Activated CD4-positive, alpha-beta T cell treated with anti-CD3 and anti-CD28 coated beads, Interleukin-2, amount 50 U/mL, for 24 hours (primary cell): Measurements from ENCODE around the gene PCK2.

ENCODE experiments used
- DNase-seq, 2 donors: peaks; one replicate each; pipeline ENCODE4 v3.0.0-alpha.2; 2020; ENCODE audit warnings: low read depth in 1 of 2, low spot score in 1 of 2

PCK2 gene

DNA sequence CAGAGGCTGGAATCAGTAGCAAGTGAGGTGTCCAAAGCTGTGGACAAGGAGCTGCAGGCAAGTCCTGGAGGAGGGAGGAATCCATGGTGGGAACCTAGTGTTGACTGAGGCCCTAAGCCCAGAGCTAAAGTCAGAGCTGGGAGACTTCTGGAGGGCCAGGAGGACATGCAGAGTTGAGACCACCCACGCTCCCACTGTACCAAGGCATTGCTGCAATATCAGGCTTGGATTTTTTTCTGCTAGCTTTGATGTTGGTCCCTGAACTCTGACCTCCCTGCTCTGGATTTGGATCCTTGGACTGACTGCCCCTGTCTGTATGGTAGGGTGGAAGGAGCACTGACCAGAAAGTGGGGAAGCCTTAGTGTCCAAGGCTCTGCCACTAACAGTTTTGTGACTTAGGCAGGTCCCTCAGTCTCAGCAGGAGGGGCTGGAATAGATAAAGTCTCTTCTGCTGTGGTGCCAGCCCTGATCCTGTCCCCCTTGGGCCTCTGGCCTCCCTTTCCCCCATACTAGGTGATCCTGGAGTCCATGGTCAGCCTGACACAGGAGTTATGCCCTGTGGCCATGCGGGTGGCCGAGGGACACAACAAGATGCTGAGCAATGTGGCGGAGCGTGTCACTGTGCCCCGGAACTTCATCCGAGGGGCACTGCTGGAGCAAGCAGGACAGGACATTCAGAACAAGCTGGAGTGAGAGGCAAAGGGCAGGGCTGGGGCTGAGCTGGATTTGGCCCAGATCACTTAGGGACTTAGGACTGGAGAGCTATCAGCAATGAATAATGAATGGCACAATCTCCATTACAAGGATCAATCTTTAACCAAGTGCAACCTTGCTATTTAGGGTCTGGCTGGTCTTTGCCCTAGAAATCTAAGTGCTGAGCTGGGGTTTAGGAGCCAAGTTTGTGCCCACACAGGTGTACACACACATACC is 32.9 kb upstream of the PCK2 start:
- no peak for DNase-seq

DNA sequence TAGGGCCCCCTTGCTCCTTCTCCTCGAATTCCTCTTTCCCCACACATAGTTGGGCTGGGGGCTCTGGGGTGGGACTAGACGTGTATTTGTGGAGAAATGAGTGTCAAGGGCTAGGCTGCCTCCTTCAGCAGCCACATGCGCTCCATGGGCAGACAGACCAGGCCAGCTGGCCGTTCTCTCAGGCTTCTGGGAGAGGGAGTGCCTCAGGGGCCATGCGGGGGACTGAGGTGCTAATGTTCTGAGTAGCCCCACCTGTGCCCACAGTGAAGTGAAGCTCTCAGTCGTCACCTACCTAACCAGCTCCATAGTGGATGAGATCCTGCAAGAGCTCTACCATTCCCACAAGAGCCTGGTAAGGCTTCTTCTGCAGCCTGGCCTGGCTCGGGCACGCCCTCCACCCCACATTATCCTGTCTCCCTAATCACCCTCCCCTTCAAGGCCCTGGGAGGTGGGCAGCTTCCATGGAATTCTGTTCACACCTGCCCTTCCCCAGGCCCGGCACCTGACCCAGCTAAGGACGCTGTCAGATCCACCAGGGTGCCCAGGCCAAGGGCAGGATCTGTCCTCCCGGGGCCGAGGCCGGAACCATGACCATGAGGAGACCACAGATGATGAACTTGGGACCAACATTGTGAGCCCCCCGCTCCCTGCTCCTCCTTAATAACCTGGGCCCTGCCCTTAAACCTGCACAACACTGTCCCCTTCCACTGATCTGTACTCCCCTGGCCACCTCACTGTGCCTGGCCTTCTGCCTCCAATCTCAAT is 31.7 kb upstream of the PCK2 start:
- DNase-seq, result no peak

DNA sequence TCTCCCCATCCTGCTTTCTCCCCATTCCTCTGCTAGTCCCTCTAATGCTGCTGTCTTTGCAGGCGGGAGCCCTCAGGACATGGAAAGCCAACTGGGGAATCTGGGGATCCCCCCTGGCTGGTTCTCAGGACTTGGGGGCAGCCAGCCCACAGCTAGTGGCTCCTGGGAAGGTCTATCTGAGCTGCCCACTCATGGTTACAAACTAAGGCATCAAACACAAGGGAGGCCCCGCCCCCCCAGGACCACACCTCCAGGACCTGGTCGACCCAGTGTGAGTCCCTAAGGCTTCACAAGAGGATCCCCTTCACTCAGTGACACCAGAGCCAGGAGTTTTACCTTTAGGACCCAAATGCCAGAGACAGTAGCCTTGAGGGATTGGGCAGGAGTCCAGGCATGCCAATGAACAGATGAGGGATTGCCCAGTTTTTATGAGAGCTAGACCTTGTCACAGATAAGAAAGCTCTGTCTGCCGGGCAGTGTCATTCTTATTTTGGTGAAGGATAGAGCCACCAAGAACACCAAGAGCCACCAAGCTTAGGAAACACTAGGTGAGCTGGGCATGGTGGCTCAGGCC is 30.8 kb upstream of the PCK2 start:
- DNase-seq, result no peak

DNA sequence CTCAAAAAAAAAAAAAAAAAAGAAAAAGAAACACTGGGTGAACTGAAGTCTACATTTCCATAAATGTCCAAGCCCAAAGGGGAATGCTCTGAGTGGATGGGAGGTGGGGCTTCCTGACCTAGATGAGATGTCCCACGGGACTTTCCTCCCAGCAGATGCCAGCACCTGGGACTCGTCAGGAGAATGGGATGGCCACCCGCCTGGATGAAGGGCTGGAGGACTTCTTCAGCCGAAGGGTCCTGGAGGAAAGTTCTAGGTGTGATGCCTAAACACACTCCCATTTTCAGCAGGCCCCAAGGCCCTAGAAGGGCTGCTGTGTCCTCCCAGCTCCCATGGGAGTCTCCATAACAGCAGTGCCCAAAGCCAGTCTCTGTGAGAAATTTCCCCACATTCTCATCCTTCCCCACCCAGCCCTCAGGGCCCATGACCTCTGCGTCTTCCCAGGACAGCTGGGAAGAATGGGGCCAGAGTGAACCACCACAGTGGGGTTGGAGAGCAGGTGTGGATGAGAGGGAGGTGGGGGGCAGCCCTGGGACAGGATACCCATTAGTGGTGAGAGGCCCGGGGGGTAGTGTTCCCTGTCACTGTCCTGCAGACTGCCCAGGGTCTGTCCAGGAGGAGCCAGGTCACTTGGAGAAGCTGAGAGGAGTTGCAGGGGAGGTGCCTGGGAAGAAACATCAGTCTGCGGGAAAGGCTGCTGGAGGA is 29.9 kb upstream of the PCK2 start:
- no peak for DNase-seq

DNA sequence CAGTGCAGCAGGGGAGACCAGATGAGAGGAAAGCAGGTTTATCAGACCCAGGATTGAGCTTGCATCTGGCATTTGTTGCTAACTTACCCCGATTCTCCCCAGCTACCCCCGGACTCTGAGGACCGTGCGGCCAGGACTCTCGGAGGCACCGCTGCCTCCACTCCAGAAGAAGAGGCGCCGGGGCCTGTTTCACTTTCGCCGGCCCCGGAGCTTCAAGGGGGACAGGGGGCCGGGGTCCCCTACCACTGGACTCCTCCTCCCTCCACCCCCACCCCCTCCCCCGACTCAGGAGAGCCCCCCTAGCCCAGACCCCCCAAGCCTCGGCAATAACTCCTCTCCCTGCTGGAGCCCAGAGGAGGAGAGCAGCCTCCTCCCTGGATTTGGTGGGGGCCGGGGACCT is 29.3 kb upstream of the PCK2 start:
- no peak for DNase-seq

DNA sequence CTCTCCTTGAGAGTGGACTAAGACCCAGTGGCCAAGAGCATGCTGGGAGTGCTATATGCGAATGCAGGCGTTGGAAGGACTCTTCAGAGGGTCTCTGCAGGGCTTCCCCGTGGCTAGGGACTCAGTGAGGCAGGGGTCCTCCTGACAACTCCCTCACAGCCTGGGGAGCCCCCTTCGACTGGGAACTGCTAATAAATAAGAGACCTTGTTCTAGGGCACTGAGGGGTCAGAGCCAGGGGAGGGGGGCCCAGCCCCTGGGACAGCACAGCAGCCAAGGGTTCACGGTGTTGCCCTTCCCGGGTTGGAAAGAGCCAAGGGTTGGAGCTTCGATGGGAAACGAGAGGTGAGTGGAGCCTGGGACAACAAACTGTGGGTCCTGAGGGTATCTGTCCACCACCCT is 28.7 kb upstream of the PCK2 start:
- DNase-seq, result no peak

DNA sequence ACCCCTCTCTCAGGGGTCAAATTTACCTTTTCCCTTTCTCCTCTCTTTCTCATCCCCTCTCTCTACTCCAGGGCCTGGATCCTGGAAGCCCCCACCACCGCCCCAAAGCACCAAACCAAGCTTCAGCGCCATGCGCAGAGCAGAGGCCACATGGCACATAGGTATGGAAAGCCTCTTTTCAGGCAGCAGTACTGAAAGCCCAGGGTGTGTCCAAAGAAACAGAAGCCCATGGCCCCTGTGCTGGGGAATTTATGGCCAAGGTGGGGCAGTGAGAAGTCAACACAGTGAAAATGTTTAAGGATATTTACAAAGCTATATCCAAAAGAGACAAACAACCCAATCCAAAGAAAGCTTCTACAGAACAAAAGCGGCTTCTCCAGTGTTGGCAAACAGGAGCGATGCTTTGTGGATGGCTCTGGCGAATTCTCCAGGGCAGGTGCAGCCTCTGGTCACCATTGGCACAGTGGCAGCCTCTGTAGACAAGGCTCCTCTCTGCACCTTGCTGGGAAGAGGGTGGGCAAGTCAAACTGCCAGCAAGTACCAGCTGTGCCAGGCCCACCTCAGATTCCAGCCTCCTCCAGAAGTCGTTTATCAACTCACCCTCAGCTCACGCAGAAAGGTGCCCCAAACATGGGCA is 27.5 kb upstream of the PCK2 start:
- DNase-seq, result no peak

DNA sequence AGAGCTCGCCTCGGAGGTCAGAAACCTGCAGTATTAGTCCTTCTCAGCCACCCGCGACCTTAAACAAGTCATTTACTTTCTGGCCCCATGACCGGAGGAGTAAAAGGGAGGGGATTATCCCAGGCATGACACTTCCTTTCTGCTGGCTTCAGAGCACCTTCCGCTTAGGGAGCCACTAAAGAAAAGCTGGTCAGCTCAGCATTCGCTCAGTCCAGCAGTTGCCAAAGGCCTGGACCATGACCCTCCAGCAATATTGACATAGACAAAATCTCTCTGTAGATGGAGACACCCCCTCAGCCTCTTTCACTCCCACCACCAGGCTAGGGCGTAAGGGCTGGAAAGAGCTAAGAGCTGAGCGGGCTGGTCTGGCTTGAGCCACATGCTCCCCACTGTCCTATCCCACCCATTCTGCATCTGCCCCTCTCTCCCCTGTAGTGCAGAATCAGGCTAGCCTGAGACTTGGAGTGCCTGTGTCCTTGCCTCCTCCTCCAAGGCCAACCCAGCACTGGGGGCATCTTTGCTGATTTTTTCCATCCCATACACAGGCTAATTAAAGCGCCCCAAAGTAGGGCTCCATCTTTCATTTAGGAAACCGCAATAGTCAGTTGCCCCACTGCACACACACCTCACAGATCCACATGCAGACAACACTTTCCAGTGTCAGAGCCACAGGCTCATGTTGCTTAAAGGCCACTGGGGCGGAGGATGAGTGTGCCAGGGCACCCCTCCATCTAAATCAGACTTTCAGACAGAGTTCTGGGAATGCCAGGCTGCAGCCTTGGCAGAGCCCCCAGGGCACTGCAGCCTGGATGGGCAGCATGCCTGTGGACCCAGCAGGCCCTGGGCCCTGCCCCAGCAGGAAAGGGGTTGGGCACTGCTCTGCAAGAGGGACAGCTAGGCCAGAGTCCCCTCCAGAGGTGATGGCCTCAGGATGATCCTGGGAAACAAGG is 26.7 kb upstream of the PCK2 start:
- DNase-seq, result no peak

DNA sequence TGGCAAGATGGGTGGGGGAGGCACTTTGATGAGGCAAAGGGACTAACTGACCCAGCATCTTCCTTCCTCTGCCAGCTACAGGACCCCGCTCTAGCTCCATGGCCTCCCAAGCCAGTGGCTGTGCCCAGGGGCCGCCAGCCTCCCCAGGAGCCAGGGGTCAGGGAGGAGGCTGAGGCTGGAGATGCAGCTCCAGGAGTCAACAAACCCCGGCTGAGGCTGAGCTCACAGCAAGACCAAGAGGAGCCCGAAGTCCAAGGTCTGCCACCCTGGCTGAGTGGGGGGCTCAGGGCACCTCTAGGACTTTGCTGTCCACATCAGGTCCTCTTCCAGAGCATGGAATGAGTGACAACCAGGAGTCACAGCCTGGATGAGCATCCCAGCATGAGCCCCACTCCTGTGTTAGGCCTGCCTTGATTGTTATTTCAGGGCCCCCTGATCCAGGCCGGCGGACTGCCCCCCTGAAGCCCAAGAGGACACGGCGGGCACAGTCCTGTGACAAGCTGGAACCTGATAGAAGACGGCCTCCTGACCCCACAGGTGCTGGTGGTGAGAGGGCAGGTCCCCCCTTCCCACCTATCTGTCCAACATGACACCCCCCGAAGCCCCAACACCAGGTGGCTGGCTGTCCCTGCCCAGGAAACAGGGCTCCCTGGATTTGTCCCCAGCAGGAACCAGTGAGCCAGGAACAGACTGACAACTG is 25.2 kb upstream of the PCK2 start:
- DNase-seq, result no peak

DNA sequence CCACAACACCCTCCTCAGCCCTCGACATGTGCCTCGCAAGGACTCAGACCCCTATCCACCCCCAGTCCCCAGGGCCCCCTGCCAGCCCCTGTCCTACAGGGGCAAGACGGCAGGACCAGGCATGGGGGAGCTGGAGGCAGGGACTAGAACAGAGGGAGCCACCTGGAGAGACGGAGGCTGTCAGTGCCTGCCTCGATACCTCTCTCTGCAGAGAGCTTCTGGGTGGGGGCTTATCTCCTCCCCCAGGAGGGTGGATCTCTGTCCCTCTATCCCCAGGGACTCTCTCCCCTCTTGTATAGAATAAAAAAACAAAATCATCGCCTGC is 24.7 kb upstream of the PCK2 start:
- DNase-seq, result no peak

DNA sequence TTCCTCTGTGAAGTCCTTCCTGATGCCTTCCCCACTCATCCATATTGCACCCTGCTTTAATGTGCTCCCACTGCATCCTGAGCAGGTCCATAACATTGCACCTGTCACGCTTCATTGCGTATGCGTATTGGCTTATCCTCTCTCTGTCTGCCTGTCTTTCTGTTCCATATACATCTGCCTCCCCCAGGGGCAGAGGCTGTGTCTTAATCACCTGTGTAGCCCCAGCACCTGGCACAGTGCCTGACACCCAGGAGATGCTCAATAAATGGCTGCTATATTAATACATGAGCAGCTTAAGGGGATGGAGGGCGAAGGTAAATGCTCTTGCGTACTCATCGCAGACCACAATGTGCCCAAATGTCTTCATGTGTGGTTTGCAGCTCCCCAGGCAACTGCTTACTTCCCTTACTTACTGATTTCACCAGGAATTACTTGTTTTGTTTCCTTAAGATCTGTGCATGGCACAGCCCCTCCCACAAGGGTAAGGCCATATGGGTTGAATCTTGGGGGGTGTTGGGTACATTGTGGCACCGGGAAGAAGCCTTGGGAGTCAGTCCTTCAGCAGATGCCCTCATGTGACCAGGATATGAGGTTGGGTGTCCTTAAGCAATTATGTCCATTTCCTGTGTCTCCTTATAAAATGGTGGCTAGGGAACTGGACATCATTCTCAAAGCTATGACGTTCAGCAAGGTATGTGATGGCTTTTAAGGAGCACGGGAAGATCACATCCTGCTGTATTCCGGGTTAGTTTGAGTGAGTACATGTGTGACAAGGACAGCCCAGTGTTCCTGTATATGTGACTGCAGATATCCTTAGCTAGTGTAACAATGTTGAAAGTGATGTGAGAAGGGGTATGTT is 23.6 kb upstream of the PCK2 start:
- DNase-seq, result no peak

DNA sequence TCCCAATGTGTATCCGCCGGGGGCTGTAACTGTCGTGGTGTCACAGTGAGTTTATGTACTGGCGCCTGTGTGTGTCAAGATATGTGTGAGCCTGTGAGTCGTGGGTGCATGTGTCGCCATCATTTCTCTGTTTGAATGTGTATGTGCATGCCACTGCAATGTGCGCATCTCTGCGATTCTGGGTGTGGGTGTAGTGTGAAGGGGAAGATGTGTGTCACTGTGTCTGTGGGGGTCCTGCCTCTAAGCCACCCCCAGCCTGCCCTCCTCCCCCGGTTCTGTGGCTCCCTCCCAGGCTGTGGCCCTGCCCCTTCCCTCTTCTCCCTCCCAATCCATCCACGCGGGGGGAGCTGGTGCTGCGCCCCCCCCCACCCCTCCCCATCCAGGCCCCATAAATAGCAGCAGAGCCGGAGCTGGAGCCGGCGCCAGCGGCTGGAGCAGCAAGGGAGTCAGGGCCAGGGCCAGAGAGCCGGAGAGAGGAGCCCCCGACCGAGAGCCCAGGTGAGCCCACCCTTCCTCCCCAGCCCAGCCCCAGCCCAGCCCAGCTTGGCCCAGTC is 22.9 kb upstream of the PCK2 start, which contains the start of gene CPNE6:
Gene CPNE6 (plus strand): TSS at position 419 of the 554 bp plus-strand sequence. CDS start 1,375 bp downstream, outside the sequence.
- DNase-seq, result peak in 1 of 2 donors; percentile 48

DNA sequence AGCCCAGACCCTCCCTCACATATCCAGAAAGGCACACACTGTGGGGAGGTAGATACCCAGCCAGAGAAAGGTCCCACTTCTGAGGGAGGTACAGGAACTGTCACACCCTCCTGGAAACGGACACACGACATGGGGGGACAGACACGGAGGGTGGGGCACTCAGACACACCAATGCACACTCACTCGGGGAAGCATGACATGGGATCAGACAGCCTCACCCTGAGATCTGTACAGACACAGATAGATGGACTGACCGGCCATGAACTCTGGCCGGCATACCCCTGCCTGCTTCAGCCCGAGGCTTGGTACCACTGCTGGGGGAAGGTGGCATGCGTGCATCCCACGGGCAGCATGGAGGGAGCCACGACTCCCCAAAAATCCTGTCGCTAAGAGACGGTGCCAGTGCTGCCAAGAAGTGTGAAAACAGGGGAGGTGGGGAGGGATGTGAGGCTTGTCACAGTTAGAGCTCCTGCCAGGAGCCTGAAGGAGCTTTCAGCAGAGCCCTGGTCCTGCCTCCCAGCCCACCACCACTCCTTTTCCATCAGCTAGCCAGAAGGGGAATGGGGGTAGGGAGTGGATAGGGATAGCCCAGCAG is 22.2 kb upstream of the PCK2 start:
- no peak for DNase-seq

DNA sequence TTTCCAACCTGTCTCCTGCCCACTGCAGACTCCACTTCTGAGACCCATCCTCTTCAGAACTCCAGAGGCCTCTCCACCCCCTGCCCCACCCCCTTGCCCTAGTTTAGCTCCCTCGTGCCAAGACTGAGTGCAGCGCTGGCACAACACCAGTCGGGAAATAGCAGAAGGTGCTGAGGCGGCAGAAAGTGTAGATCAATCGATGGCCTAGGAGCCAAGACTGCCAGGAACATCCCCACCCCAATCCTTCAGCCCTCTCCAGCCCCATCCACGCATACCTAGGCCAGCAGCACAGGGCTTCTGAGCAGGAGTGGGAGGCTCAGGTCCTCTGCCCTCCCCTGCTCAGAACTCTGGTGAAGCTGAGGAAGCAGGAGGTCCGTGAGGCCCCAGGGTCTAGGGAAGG is 21.7 kb upstream of the PCK2 start:
- DNase-seq, result no peak

DNA sequence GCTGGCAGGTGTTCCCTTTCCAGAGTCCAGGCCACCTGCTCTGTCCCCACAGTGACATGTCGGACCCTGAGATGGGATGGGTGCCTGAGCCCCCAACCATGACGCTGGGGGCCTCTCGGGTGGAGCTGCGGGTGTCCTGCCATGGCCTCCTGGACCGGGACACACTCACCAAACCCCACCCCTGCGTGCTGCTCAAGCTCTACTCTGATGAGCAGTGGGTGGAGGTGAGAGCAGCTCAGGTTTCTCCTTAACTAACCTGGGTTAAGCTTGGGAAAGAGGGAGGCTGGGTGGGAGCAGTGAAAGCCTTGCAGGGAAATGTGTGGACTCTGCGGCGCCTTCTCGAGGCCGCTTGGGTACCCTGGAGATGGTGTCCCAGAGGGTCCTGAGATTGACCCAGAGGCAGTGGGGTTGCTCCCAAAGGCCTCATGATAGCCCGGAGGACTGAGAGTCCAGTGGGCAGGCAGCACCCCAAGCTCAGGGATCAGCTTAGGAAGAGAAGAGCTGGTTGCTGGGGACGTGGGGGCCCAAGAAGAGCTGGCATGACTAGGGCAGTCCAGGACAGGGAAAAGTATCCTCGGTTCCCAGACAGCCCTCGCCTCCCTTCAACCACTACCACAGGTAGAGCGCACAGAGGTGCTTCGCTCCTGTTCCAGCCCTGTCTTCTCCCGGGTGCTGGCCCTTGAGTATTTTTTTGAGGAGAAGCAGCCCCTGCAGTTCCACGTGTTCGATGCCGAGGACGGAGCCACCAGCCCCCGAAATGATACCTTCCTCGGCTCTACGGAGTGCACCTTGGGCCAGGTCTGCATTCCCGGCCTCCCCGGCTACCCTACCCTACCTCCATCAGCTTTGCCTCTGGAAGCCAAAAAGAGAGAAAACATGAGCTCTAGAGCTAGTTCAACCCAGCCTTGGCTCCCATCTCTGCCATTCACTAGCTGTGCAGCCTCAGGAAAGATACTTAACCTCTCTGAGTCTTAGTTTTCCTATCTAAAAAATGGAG is 20.9 kb upstream of the PCK2 start:
- DNase-seq, result no peak
